Limb (tissue), 2 donors: Measurements from ENCODE around the gene CTNNA3.

Experiments used
- DNase-seq, 2 donors: peaks; one replicate each; pipeline ENCODE4 v3.0.0-alpha.2; 2016; ENCODE audit errors: extremely low spot score in 2 of 2

CTNNA3 gene

DNA sequence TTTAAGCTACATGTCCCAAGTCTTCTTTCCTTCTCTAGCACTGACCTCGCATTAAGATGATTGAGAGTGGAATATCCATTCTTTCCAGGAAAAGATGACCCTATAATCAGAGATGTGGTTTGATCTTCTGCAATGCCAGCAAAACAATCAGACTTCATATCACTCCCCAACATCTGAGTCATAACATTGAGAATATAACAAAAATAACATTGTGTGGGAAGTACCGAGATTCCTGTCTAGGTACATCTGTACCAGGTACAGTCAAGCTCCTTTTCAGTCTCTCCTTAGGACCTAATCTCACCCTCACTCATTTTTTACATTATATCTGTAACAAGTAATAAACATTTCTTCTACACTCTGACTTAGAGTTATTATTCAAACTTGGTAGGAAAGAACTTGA lies 568.6 kb downstream of the CTNNA3 start:
- no peak for DNase-seq

DNA sequence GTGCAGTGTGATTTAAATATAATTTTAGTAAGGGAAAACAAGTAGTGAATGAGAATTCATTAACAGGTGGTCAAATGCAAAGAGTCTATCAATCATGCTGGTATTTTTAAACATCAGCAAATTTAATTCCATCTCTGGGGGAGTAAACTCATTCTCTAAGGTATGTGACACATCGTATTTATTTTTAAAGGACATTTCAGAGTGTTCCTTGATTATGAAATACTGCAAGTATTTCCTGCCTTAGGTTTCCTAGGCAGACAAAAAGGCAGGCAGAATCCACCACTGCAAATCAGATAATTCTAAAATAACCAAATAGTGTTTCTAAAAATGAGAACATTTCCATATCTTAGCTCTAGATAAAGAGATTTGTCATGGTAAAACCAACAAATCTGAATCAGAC lies 576.3 kb downstream of the CTNNA3 start:
- DNase-seq: no peak

DNA sequence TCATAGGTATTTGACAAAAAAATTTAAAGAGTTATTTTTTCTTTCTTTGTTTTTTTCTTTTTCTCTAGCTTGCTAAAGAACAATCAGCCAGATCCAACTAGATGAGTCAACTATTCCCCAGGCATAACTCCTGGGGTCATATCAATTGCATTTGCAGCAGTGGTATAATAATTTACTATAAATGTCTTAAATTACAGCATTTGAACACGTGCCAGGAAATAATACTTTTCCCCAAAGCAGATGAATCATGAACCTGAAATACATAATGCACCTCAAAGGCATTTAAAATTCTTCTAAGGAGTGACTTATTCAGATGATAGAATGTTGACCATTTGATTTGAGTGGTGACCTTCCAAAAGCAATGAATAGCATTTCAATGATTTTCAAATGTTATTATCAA lies 580.0 kb downstream of the CTNNA3 start:
- DNase-seq: no peak

DNA sequence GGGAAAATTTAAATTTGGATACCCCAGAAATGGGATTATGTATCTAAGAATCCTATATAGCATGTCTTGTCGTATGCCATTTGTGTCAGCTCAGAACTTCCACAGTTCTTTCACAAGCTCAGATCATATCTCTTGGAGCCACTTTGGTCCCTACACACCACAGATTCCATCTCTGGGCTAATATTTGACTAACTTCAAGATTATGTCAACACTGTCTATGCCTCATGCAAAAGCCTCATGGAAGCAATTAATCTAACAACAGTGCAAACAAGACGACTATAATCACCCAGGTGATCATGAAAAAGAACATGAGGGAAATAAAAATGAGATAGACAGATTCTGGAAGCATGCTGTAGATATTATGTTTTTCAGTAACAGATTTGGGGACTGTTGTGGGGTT lies 581.0 kb downstream of the CTNNA3 start:
- no peak for DNase-seq

DNA sequence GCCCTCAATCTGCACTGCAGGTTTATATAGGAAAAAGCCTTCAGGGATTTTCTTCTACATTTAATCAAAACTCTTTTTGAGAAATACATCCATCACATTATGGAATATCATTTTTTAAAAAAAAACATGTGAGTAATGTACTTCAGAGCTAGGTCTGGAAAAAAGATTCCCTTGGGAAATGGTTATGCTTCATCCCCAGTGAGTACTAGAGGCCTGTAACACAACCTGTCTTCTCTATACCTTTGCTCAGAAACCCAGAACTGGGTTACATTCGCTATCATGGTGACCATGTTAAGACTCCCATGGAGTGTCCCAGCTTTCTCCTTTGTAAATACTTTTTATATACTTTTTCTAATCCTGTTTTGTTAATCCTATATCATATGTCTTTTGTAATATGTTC lies 583.2 kb downstream of the CTNNA3 start:
- no peak for DNase-seq

DNA sequence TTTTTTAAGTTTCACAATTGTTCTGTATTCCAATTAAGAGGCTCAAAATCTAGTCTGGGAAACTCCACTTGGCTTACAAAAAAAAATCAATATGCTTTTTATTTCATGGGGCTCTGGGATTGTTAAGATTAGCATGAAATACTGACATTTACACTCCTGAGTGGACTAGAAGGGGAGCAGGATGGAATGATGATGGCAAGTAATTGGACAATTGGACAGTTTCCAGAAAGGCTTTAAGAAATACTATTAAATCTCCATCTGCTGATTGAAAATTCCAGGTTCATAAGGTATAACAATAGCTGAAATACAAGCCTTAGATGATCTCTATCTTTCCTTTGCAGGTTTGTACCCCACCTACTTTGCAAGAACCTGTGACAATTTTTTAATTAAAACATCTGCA lies 585.7 kb downstream of the CTNNA3 start:
- DNase-seq: no peak

DNA sequence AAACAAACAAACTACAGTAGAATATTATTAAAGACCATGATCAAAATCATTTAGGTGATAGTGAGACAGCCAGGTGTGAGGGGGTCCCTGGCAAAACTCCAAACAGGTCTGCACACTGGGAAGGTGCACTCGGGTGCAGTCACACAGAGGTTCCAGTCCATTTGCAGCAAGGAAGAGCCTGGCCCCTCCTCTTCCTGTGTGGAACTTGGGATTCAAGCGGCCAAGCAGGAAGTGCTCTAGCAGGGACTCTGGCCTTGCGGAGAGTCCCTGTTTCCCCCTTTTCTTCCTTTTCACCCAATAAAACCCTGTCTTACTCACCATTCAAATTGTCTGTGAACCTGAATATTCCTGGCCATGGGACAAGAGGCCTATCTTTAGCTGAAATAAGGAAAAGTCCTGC lies 588.3 kb downstream of the CTNNA3 start:
- DNase-seq: no peak

DNA sequence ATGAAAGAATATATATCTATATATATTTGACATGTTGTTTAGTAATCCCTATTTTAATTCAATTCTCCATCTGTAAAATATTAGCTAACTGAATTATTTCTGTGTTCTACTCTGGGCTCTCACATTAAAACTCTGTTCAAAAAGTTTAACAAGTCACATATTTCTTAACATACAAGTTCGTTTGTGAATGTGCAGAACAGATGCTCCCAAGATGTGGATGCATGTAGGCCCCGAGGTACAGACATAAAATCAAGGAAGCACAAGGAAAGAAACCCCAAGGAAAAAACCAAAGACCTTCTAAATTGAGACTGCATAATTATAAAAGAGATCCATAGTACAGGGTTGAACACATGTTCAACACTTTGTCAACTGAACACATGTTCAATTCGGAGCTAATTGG lies 595.0 kb downstream of the CTNNA3 start:
- peak in 1 of 2 donors; percentile 46 for DNase-seq

DNA sequence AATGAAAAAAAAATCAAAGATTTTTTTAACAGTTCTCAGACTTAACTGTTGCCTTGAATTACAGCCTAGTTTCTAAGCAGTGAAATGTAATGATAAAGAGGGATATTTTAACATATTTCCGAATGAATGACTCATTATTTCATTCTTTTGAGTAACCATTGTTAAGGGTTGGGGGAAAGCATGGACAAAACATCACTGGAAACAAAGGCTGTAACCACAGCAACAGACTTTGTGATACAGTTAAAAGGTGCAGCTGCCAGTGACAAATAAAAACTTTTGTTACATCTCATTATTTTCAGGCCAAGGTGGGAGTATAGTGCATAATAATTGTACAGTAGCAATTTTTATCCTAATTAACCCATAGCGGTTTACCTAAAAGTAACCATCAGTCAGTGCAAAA lies 597.5 kb downstream of the CTNNA3 start:
- no peak for DNase-seq

DNA sequence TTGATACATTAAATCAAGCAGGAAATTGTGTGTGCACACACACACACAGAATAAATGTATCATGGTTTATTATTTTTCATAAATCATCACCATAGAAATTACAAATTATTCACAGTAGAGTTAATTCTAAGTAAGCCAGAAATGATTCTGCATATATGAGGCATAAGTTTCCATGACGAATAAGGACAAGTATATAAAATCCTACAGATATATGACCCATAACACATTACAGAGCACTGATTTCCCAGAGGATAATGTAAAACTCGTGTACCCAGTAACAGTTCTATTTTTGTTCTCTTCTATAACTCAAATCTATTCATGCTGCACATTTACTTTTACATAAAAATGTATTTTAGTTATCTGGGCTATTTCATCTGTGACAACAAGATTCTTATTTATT lies 600.5 kb downstream of the CTNNA3 start:
- DNase-seq: peak in 1 of 2 donors; percentile 61

DNA sequence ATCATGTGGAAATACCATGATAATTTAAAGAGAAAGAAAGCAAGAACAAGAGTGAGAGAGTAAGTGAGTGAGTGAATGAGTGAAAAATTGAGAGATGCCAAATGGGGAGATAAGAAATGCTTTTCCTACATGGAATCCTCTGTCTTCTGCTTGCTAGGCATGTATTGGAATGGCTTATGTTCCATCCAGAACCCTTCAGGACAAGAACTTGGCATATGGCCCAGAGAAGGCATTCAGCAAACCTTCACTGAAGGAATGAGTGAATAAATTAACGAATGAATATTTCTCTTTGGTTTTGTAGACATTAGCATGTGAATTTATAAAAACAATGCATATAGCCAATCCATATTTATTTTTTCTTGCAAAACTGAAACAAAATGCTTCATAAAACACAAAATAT lies 608.0 kb downstream of the CTNNA3 start:
- no peak for DNase-seq

DNA sequence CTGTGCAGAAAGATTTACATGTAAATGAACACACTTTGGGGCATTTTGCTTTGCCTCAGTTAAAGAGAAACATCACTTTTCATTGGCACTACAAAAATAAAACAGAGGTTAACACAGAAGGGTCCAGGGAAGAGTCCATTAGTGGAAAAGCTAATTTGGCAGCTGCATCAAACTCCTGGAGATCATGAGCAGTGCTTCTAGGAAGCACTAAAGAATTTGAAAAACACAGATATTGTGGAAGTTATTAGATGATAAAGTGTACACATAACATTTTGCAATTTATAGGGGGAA lies 608.9 kb downstream of the CTNNA3 start:
- DNase-seq: no peak

DNA sequence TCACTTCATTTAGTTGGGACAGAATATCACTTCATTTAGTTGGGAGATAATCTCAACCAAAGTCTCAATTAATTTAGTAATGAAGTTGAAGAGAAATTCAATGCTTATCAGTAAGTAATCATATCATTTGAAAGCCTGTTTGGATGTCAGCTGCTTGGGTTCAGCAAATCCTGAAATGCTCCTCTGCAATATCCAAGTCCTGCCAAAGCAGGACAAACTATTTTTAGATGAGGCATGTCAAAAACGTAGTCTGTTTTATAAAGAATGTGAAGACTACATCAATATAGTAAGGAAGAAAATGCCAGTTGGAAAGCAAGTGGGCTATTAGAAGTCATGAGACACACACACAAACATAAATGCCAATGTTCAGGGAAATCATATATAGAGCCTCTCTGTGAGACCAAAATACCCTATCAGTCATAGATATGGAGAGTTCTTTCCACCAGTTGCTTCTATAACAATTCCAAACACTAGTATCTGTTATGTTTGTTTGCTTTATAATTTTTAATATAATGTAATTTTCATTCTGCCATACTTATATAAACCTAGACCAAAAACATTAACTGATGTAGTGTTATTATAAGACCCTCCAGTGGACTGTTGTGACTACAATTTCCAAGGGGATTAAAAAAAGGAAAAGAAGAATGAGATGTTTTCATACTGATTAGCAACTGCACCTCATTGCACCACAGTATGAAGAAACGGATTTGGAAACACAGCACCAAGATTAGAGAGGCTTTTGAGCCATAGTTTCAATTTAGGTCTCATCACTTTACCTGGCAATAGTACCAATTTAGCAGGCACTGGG lies 609.5 kb downstream of the CTNNA3 start:
- no peak for DNase-seq

DNA sequence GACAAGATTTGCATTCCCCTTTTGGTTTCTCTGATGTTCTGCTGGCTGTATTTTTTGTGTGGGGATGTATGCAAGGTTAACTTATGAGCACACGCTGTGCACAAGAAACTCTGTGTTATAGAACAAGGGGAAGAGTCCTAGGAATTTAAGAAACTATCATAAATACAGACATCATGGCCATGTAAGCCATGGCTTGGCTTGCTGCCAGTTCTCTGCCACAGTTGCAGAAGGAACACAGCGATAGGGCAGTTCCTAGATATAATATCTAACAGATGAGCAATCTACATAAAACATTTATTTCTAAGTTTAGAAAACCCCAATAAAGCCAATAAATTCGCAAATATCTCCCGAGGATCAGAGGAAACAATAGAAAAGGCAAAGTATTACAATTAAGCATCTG lies 616.9 kb downstream of the CTNNA3 start:
- peak in 1 of 2 donors; percentile 20 for DNase-seq

DNA sequence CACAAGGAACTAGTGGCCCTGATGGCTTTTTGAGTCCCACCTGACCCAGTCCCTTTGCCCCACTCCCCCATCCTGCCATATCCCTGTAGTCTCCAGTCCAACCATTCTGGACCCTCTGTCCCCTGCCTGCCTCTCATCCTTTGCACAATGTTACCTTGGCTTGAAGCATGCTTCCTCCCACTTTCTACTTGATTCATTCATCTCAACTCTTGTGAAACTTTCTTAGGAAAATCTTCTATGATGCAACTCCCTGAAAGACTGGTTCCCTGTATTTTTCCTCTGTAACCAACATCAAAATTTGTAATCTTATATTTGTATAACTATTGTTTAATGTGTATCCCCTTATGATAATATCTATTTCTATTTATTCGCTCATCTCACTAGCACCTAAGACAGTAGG lies 618.6 kb downstream of the CTNNA3 start:
- no peak for DNase-seq

DNA sequence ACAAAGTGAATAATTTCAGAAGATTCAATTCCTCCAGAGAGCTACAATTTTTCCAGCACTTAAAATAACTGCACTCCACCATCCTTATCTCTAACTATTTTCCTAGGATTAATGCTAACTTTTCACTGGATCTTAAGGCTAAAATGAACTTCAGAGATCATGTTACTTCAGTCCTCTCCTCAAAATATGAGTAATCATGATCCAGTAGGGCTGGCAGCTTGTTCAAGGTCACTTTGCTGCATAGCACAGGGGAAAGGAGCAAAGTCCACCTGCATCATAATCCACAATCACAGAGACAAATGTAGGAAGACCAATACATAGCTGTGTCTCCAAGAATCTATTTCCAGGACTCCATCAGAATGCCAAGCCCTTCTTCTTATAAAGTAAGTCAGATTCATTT lies 619.9 kb downstream of the CTNNA3 start:
- no peak for DNase-seq

DNA sequence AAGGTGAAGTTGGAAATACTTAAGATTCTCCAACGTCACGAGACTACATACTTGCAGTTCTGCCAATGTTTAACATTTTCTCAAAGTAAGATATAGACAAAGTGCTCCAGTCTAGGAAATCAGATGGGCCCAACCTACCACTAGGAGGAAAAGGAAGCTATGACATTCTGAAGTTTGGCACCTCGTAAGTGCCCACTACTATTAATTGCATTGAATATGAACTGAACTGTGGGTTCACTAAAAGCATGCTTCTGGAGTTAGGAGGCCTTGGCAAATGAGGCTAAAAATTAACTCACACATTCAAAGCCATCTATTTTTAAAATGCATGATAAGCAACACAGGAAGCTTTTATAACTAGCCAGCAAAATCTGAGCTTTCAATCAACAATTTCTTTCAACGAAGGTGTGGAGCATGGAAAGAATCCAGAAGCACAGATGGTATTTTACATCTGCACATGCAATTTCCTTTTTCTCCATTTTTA lies 620.5 kb downstream of the CTNNA3 start:
- no peak for DNase-seq

DNA sequence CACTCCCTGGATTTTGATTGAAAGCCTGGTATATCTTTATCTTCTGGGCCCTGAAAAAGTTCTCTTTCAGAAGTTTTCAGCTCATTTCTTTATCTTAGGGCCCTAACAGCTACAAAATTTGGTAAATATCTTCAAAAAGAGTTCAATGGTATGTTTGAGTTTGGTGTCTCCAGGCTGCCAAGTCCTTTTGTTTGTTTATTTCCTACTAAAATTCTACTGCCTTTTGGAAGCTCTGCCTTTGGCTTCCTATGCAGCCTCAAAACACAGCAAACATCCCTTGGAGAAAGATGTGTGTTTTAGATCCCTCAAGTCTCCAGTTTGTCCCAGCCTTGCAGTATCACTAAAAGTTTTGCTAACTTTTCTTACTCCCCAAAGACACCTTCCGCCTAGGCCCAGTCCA lies 623.3 kb downstream of the CTNNA3 start:
- DNase-seq: no peak

DNA sequence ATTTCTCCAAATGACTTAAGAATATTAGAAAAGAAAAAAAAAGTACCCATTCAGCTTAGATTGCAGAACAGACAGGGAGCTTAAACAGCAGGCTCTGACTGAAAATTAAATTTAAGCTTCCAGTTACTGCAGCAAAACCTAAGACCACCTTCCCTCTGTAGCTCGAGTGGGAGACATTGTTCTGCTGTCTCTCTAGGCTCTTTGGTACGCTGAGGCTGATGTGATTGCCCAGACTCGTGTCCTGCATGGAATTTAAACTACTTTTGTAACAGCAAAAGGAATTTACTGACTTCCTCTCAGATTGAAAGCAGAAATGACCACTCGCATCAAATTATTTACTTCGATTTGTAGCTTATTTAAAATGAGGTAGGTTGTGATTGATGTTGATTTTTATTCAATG lies 645.6 kb downstream of the CTNNA3 start:
- no peak for DNase-seq

DNA sequence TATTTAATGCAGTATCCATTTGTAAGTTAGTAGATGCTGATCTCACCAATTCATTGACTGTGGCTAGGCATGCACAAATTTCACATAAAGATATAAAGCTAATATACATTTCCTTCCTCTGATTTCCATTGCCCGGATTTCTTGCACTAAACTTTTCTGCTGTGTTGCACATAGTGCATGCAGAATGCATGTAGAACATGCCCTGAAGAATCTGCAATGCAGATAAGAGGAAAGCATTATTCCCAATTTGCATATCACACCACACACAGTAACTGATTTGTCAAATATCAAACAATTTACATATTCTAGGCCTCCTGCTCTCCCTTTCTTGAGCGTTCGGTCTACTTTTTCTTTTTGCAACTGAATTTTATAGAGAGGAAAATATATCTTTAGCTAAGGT lies 646.0 kb downstream of the CTNNA3 start:
- DNase-seq: no peak

DNA sequence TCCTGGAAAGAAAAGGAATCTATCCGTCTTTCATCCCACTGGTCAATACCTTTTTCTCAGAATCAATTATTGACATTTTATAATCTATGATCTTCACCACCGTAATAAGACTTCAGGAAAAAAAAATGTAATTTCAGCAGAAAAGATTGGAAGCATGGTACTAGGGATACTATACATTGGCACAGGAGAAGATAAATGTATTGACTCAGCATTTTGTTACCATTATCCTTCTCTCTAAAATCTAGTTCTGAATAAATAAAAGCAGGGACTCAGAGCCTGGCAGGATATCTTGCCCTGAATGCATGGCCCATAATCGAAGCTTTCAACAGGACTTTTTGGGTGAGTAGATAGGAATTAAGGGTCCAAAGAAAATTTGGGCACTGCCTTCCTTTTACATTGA lies 649.5 kb downstream of the CTNNA3 start:
- no peak for DNase-seq

DNA sequence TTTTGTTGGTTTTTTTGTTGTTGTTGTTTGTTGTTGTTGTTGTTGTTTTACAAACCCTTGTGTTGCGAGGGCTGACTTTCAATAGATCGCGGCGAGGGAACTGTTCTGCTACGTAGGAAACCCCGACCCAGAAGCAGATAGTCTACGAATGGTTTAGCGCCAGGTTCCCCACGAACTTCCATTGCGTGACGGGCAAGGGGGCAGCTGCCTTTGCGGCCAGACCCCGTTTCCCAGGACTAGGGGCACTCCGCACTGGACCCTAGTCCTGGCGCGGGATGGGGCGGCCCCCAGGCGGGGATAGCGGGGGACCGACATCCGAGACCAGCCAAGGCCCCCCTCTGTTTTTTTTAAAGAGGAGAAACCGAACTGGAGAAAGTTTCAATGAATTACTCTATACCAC lies 650.6 kb downstream of the CTNNA3 start:
- DNase-seq: no peak

DNA sequence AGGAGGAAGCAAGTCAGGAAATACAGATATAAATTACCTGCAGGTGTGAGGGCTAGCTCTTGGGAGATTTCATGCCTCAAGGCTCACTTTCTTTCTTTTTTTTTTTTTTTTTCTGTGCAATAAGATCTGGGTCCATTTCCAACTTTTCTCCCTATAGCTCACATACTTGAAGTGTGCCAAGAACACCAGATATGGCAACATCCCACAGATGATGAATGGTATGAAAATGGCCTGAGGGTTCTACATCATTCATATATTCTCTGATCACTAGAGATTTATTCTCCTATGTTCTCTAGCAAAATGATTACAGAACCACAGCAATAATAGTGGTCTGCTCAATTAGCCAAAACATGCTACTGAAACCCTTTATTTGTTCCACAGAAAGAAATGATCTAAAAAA lies 653.0 kb downstream of the CTNNA3 start:
- no peak for DNase-seq

DNA sequence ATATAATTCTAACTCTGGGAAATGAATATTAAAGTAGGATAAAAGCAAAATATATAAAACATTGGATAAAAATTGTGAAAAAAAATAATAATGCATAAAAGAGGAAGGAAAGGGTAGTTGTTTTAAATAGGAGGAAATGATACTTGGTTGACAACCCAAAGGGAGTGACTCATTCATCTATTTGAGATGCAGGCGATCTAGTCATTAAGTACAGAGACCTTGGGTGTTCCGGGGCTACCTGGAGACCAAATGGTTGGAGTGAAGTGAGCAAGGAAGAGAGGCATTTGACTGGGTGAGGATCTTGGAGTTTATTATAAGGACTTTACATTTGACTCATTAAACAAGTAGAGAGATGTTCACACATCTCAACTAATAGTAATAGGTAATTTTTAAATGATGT lies 659.2 kb downstream of the CTNNA3 start:
- no peak for DNase-seq
